Measurements from ENCODE around the gene DNAJC18.
A peak's percentile ranks its signal among the peaks of the same experiment; 100 is the strongest.
"Not testable (repeated sequence)": the region's sequence is repeated elsewhere in the genome, so short reads cannot be mapped to it uniquely, and the experiment has no call there.

The DNAJC18 gene

DNA sequence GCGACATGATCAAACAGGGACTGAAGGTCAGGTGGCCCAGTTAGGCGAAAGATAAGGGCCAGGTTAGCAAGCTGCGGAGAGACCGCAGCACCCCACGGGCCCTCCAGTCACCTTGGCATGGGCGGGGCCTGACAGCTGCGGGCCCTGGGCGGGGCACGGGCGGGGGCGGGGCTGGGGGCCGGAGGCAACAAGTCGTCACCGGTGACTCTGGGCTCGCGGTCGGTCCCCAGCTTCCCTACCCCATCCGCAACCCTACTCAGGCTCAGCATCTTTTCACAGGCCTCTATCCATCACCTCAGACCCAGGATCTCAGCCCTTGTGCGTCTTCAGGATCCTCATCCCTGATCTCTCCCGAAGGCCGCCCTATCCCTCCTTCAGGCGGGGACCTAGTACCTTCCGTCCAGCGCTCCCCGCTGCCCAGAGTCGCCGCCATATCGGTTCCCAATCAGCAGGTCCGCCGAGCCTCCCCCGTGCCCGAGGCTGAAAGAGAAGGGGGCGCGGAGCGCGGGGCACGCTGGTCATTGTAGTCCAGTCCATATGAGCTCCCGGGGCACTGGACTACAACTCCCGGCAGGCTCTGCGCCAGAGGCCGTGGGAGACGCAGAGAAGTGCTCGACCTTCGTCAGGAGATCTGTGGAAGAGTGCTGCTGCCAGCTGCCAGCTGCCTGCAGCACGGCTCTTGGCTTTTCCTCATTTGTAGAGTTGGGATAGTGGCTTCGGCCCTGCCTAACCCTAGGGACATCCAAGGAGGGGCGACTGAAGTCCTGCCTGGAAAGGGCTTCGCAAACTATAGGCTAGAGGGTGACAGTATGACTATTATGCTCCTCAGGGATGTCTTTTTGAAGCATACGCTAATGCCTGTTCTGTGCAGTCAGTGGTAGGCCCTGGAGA is at the start of gene DNAJC18:
TSS of gene DNAJC18 (minus strand) at position 513 of the 891 bp plus-strand sequence. CDS start at position 433, 80 bp downstream.
- peak; percentile 94 for DNase-seq

GRCh38 chr5:139488260-139488659 is 48.9 kb upstream of the DNAJC18 start:
- peak; percentile 35 for DNase-seq

GRCh38 chr5:139486201-139486600 is 46.9 kb upstream of the DNAJC18 start:
- no peak for DNase-seq

DNA sequence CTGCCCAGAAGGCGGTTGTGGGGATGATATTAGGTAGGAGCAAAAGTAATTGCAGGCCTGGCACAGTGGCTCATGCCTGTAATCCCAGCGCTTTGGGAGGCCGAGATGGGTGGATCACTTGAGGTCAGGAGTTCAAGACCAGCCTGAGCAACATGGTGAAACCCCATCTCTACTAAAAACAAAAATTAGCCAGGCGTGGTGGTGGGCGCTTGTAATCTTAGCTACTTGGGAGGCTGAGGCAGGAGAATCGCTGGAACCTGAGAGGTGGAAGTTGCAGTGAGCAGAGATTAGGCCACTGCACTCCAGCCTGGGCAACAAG is 43.5 kb upstream of the DNAJC18 start:
- DNase-seq: not testable (repeated sequence)

DNA sequence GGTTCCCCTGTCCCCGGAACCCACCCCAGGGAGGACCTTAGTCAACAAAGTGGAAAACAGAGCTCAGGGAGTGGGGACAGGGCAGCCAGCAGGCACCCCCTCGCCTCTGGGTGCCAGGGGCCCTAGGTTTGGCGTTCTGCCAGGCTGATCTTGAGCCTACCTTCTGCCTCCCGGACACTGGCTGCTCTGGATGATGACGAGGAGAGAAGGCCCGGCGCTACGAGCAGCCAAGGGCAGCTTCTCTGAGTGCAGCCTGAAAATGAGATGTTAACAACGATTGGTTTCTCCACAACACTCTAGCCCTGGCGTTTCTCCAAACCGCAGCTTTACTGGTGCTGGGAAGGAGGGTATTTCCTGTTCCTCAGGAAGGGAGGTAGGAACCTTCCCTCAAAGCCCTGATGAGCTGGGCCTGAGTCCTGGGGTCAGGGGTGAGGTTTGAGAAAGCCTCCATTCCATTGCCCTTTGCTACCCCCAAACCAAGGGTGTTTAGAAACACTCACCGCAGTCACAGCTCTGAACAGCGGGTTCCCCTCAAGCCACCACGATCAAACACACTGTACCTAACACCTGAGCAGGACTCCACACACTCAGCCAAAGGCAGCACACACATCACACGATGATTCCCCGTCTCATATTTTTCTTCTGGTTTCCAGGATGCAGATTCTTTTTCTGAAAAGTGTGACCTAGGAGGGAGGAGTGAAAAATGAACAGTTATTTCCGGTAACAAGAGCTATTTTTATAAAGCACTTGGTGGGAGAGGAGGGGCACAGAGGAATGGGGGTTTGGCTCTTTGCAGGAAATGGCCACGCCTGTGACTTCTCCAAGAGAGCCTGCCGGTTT is 42.9 kb upstream of the DNAJC18 start, which contains the start of gene STING1:
TSS of gene STING1 (minus strand) at position 709 of the 840 bp plus-strand sequence. CDS start 1,054 bp downstream, outside the sequence.
- peak; percentile 82 for DNase-seq

DNA sequence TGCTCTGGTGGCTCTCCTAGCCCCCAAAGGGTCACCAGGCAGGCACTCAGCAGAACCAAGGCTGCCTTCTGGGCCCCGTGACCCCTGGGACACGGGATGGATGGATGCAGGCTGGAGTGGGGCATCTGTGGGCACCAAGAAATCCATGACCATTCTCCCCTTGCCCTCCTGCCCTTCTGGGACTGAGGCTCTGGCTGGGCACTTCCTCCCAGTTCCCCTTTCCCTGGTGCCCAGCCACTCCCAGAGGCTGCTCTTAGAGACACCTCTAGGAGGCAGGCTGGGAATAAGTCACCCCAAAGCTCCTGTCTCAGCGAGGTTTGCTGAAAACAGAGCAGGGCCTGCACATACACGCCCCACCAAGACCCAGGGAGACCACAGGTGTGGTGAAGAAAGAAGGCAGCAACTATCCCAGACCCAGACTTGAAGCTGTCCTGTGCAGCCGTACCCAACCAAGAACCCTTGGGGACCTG is 42.3 kb upstream of the DNAJC18 start:
- DNase-seq: no peak

DNA sequence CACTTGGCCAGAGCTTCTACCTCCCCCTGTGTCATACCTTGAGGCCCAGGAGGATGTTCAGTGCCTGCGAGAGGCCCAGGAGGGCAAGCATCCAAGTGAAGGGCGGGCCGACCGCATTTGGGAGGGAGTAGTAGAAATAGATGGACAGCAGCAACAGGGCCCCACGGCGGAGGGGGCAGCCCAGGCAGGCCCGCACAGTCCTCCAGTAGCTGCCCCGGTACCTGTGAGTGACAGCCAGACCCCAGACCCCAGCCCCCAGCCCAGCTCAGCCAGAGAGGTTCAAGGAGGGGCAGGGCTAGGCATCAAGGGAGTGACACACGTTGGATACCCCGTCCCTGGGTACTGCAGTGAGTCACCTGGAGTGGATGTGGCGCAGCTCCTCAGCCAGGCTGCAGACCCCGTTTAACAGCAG is 41.8 kb upstream of the DNAJC18 start:
- DNase-seq: peak; percentile 76

DNA sequence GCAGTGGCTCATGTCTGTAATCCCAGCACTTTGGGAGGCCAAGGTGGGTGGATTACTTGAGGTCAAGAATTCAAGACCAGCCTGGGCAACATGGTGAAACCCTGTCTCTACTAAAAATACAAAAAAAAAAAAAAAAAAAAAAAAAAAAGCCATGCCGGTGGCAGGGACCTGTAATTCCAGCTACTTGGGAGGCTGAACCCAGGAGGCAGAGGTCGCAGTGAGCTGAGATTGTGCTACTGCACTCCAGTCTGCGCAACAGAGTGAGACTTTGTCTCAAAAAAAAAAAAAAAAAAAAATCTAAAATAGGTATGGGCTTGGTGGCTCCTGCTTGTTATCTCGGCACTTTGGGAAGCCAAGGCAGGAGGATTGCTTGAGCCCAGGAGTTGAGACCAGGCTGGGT is 40.4 kb upstream of the DNAJC18 start:
- not testable (repeated sequence) for DNase-seq

- not testable (repeated sequence) for DNase-seq
Observed at GRCh38 chr5:139478657-139479423, 39.5 kb upstream of the DNAJC18 start.

- DNase-seq: no peak
Observed at GRCh38 chr5:139475865-139476617, 36.7 kb upstream of the DNAJC18 start.

GRCh38 chr5:139474890-139475791 is 35.8 kb upstream of the DNAJC18 start:
- DNase-seq: peak; percentile 55

GRCh38 chr5:139473565-139473964 is 34.2 kb upstream of the DNAJC18 start:
- DNase-seq: no peak

GRCh38 chr5:139473105-139473504 is 33.8 kb upstream of the DNAJC18 start:
- DNase-seq: no peak

- DNase-seq: peak; percentile 48
Observed at GRCh38 chr5:139472386-139473030, 33.2 kb upstream of the DNAJC18 start.

- peak; percentile 69 for DNase-seq
Observed at GRCh38 chr5:139470821-139471300, 31.5 kb upstream of the DNAJC18 start, which contains the start of gene SMIM33. TSS of gene SMIM33 (plus strand) at chr5:139471004. CDS start at chr5:139471122, 118 bp downstream.

DNA sequence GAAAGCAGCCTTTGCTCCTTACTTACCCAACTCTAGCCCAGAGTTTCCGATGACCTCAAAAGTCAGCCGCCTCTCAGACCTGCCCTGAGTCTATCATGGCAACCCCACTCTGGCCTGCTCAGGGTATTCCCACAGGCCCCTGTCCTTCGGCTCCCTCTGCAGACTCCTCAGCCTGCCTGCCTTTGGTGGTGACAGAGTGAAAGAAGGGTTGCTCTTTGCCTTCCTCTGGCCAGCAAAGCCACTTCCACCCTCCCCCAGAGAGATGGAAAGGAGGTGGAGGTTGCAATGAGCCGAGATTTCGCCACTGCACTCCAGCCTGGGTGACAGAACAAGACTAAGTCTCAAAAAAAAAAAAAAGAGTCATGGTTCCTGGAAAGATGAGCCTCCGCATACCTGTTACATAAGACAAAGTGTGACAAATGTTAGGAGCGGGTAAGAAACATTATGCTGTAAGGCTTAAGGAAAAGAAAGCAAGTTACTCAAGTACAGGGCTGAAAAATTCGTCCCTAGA is 29.2 kb upstream of the DNAJC18 start:
- no peak for DNase-seq

DNA sequence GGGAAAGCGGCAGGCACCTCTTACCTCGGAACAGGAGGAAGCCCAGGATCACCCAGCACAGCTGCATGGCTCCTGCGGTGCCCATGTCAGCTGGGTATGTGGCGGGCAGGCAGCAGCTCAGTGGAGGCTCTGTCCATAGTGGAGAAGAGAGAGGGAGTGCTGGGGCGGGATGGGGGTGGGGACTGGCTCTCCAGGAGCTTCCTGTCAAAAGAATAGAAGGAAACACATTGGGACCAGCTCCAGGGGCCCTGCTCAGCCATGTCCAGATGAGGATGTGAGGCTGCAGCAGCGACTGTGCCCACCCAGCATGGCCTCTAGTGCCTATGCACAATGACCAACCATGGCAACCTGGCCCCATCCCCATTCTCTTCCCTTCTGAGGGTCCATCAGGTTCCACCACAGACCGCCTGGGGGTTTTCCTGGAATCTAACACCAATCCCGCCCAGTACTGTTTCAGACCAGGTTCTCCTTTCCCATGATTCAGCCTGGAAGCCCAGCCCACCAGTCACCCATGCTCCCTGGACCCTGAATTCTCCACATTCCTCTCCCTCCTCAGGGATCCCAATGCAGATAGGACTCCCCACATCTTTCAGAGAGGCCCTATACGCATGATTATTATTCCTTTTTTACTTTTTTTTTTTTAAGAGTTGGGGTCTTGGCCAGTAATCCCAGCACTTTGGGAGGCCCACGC is 23.4 kb upstream of the DNAJC18 start, which contains the start of gene ECSCR:
TSS of gene ECSCR (minus strand) at position 158 of the 691 bp plus-strand sequence. CDS start at position 85, 73 bp downstream.
- no peak for DNase-seq

GRCh38 chr5:139461698-139462097 is 22.4 kb upstream of the DNAJC18 start:
- DNase-seq: no peak

DNA sequence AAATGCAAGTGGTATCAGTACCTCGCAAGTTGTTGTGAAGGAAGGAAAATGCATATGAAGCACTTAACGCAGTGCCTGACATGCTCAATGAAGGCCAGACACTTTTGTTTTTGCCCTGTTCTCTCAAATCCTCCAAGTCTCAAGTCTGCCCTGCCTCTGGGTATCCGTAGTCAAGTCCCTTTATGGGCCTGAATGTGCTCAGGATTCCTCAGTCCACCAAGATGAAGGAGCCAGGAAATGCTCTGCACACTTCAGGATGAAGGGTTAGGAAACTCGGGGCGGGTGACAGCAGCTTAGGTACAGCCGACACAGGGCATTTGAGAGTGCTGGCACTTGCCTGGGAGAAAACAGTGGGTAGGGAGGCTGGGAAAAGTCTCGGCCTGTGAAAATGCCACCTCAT is 21.9 kb upstream of the DNAJC18 start:
- no peak for DNase-seq

Data from CD4-positive, alpha-beta T cell treated with Interleukin-6 for 4 hours (primary cell).